ENCODE data around the gene BRI3. TPM values are rescaled to one million over a fixed set of nuclear protein-coding genes. Genes with fewer than 3 reads are reported as not detected.

Gene BRI3
- total and polyA plus RNA-seq, 2 of the 4 experiments (the other 2 are of a cell fraction) = 24.7 to 68.3 TPM

- Histone ChIP-seq H3K9ac (ENCODE audit: low read depth, low read length) (no peak overlapping the region), H2BK15ac (ENCODE audit: low read depth, low read length) (no peak overlapping the region), H2AK5ac (ENCODE audit: low read depth, low read length) (no peak overlapping the region), H4K5ac (ENCODE audit: low read depth, low read length) (no peak overlapping the region), H3K4ac (ENCODE audit: low read depth, low read length) (no peak overlapping the region), H3K14ac (replicated peaks; ENCODE audit: low read depth, low read length) (no peak overlapping the region), H3K27ac (ENCODE audit: insufficient read depth, low read length) (no peak overlapping the region), H2BK20ac (ENCODE audit: low read depth, low read length) (no peak overlapping the region), H3K4me2 (ENCODE audit: low read depth, low read length) (no peak overlapping the region), H4K91ac (ENCODE audit: insufficient read depth, low read depth, low read length) (no peak overlapping the region), H3K23ac (ENCODE audit: low read depth, low read length) (no peak overlapping the region), H3K4me3 (ENCODE audit: insufficient read depth, low read depth, low read length) (no peak overlapping the region), H2BK120ac (ENCODE audit: low read depth, low read length) (no peak overlapping the region), H4K8ac (ENCODE audit: low read depth in 2 of 2, low read length in 2 of 2) (no peak overlapping the region), H3K4me1 (ENCODE audit: control insufficient read depth, insufficient read depth, low read length) (peaks cover 37% of the 10 kb centered on the region), H4K20me1 (ENCODE audit: insufficient read depth, low read length) (peaks cover 90% of the 10 kb centered on the region), H3K9me3 (ENCODE audit: control insufficient read depth, insufficient read depth, low read length) (no peaks in the 10 kb centered on the region), H2AK9ac (replicated peaks; ENCODE audit: low read depth, low read length, poor library complexity) (no peak overlapping the region), H3K79me1 (ENCODE audit: low read depth in 1 of 2, low read length in 2 of 2) (peaks cover 11 to 79% of the 10 kb centered on the region in 2 experiments; a peak in 3 of 4 replicates), H2BK5ac (ENCODE audit: low read depth, low read length, poor library complexity, severe bottlenecking) (no peak overlapping the region), H3K56ac (ENCODE audit: extremely low read depth, insufficient read depth, low read length) (no peak overlapping the region), H3K36me3 (ENCODE audit: control insufficient read depth, insufficient read depth, low read length) (peaks cover 55% of the 10 kb centered on the region), H3K9me1 (ENCODE audit: insufficient read depth, low read length) (peaks cover 20% of the 10 kb centered on the region), H3K18ac (ENCODE audit: low read depth, low read length) (no peak overlapping the region), H2AFZ (replicated peaks; ENCODE audit: low read length, poor library complexity) (no peak overlapping the region), H3K27me3 (ENCODE audit: control insufficient read depth, insufficient read depth, low read length) (no peaks in the 10 kb centered on the region)
- ChIA-PET CTCF (no interaction called here), POLR2A (ENCODE audit: unreplicated experiment) (interaction anchor here (0.6 kb wide), 1 partner anchor 608 kb away, joined by 4 read pairs; no protein-coding TSS in a partner anchor)
- ATAC-seq (ENCODE audit: low read depth) (no peak), DNase-seq (no peak)
- no TSS peak for BruUV-seq (replicated peaks)
- intact Hi-C loops (cut with micrococcal nuclease) = no loop called here
- in situ Hi-C loops (cut with MboI; ENCODE audit: low sequenced_read_pairs) = no loop called here
- dilution Hi-C loops (cut with HindIII; ENCODE audit: low sequenced_read_pairs, unreplicated experiment) = no loop called here
- WGBS, 2 experiments (ENCODE audit: extremely low coverage in 2 of 2, insufficient read length in 1 of 2) = 80% methylated on average over 4 of the region's 12 CpGs; no CpG with 5 or more reads in 1 of the 2 experiments
- no peak for TF ChIP-seq MAFK (IDR thresholded peaks at IDR 0.05; ENCODE audit: low read depth, low read length)
- TF ChIP-seq FOS (IDR thresholded peaks at IDR 0.05; ENCODE audit: low read depth, low read length) = no peak
These were observed 6.8 kb downstream of the BRI3 start for GRCh38 chr7:98288064-98288823.

Data from IMR-90 (cell line).